Mucosa of descending colon (tissue), 3 donors: Measurements from ENCODE around the gene PRSS3. TPM values are rescaled to one million over a fixed set of nuclear protein-coding genes. Genes with fewer than 3 reads are reported as not detected.

ENCODE experiments used
- ATAC-seq: fragments of 200-7000 bp; cut with Tn5 transposase; one replicate; pipeline ENCODE4 v1.9.1; 2020; ENCODE audit warnings: mild to moderate bottlenecking, moderate library complexity
- DNase-seq, 3 donors: peaks; one replicate each; pipeline ENCODE4 v3.0.0-alpha.2; 2020
- H3K36me3 ChIP-seq: fragments of 200-600 bp; one replicate; pipeline ENCODE4 v1.8.0; 2021; ENCODE audit warnings: low read depth, mild to moderate bottlenecking
- H3K4me1 ChIP-seq: fragments of 200-600 bp; one replicate; pipeline ENCODE4 v1.8.0; 2021; ENCODE audit warnings: low read depth, mild to moderate bottlenecking
- H3K4me3 ChIP-seq: fragments of 200-600 bp; one replicate; pipeline ENCODE4 v1.8.0; 2021; ENCODE audit warnings: mild to moderate bottlenecking
- H3K9me3 ChIP-seq: fragments of 200-600 bp; one replicate; pipeline ENCODE4 v1.8.0; 2021; ENCODE audit warnings: mild to moderate bottlenecking
- CTCF ChIP-seq: fragments of 200-600 bp; IDR thresholded peaks from one replicate; pipeline ENCODE4 v1.8.0; 2022; ENCODE audit warnings: antibody characterized with exemption, mild to moderate bottlenecking
- intact Hi-C, 2 donors: fragments of 100-400 bp; cut with DNase I in 1 of 2; cut with micrococcal nuclease in 1 of 2; formaldehyde crosslinking; loops; one replicate each; pipeline versions ENCODE4 v1.11.0 to v1.11.1; 2022; cut with DNase I, micrococcal nuclease
- total RNA-seq, 3 donors: library from RNA; stranded (reverse); fragmentation: NEBNext Ultra II Directional in 2 of 3; extraction: Animal tissue kit (Norgen Biotek cat#: 25700) in 2 of 3; gene quantifications; one replicate each; pipeline versions ENCODE4 v1.2.1 to v1.2.4, GENCODE V29; 2021 to 2023
- donor health status: DM: no; HTN: no; CAD: no; lungs with moderate emphysema.
- donor health status: DM: no; HTN: no; CAD: no.
- donor health status: DM: no; HTN: yes; CAD: no.

The PRSS3 gene
- total RNA-seq, 3 donors from 2014 or later: 107 to 326 (median 174) TPM

GRCh38 chr9:33776578-33776977 is 18.8 kb upstream of the PRSS3 start:
- ATAC-seq (no peak), DNase-seq (no peak)
- no peak overlapping the region for H3K4me3 ChIP-seq
- intact Hi-C loops: no loop called here
- peaks cover 3% of the 10 kb centered on the region for H3K4me1 ChIP-seq
- H3K36me3 ChIP-seq: no peaks in the 10 kb centered on the region
- H3K9me3 ChIP-seq: no peaks in the 10 kb centered on the region
- TF ChIP-seq CTCF: no peak

GRCh38 chr9:33778700-33779351 is 16.5 kb upstream of the PRSS3 start:
- peak; percentile 72 for TF ChIP-seq CTCF
- DNase-seq (peak in 1 of 3 donors; percentile 71), ATAC-seq (peak; percentile 90)

GRCh38 chr9:33780276-33780675 is 15.1 kb upstream of the PRSS3 start:
- intact Hi-C loops: no loop called here
- DNase-seq: no peak
- no peak for TF ChIP-seq CTCF
- Histone ChIP-seq H3K36me3 (no peaks in the 10 kb centered on the region), H3K4me3 (no peak overlapping the region), H3K9me3 (no peaks in the 10 kb centered on the region), H3K4me1 (no peaks in the 10 kb centered on the region)
- ATAC-seq: no peak

More at GRCh38 chr9:33778700-33779351, 16.5 kb upstream of the PRSS3 start:
- H3K9me3 ChIP-seq: no peaks in the 10 kb centered on the region
- intact Hi-C loops: no loop called here
- H3K36me3 ChIP-seq: no peaks in the 10 kb centered on the region
- no peak overlapping the region for H3K4me3 ChIP-seq
- H3K4me1 ChIP-seq: peaks cover 3% of the 10 kb centered on the region

GRCh38 chr9:33781736-33782135 is 13.6 kb upstream of the PRSS3 start:
- Histone ChIP-seq H3K4me1 (no peaks in the 10 kb centered on the region), H3K4me3 (no peak overlapping the region), H3K36me3 (no peaks in the 10 kb centered on the region), H3K9me3 (no peaks in the 10 kb centered on the region)
- intact Hi-C loops: no loop called here
- ATAC-seq: no peak
- TF ChIP-seq CTCF: no peak
- DNase-seq: no peak

- intact Hi-C loops: no loop called here
Observed at GRCh38 chr9:33782395-33783152, 12.8 kb upstream of the PRSS3 start.

More at GRCh38 chr9:33782395-33783152, 12.8 kb upstream of the PRSS3 start:
- DNase-seq (no peak), ATAC-seq (no peak)
- TF ChIP-seq CTCF: no peak
- no peaks in the 10 kb centered on the region for H3K4me1 ChIP-seq
- no peak overlapping the region for H3K4me3 ChIP-seq
- H3K9me3 ChIP-seq: no peaks in the 10 kb centered on the region
- H3K36me3 ChIP-seq: no peaks in the 10 kb centered on the region
